ENCODE measurements around the gene POLA1.
"Not testable (repeated sequence)": the region's sequence is repeated elsewhere in the genome, so short reads cannot be mapped to it uniquely, and the experiment has no call there.

Gene POLA1

GRCh38 chrX:24693453-24694202 is at the start of gene POLA1:
Gene POLA1 (plus strand): TSS chrX:24693918. CDS start chrX:24693962, 44 bp downstream.
- no peak for TF ChIP-seq CTCF (IDR thresholded peaks at IDR 0.05; ENCODE audit: extremely low read depth, missing control alignments)
- DNase-seq (ENCODE audit: low spot score) = peak; percentile 83

- no peak for DNase-seq (ENCODE audit: low spot score)
- TF ChIP-seq CTCF (IDR thresholded peaks at IDR 0.05; ENCODE audit: extremely low read depth, missing control alignments) = no peak
These were observed 47.7 kb upstream of the POLA1 start for GRCh38 chrX:24646006-24646405.

GRCh38 chrX:24646745-24647182 is 47.0 kb upstream of the POLA1 start:
- DNase-seq (ENCODE audit: low spot score) = no peak
- TF ChIP-seq CTCF (IDR thresholded peaks at IDR 0.05; ENCODE audit: extremely low read depth, missing control alignments) = no peak

- DNase-seq (ENCODE audit: low spot score) = peak; percentile 7
- TF ChIP-seq CTCF (IDR thresholded peaks at IDR 0.05; ENCODE audit: extremely low read depth, missing control alignments) = no peak
These were observed 46.3 kb upstream of the POLA1 start, which contains the start of gene PCYT1B for GRCh38 chrX:24647257-24648058. Gene PCYT1B (minus strand): TSS chrX:24647347. CDS start chrX:24647105, 242 bp downstream.

GRCh38 chrX:24648495-24648894 is 45.2 kb upstream of the POLA1 start:
- no peak for DNase-seq (ENCODE audit: low spot score)
- TF ChIP-seq CTCF (IDR thresholded peaks at IDR 0.05; ENCODE audit: extremely low read depth, missing control alignments) = no peak

- DNase-seq (ENCODE audit: low spot score) = no peak
- TF ChIP-seq CTCF (IDR thresholded peaks at IDR 0.05; ENCODE audit: extremely low read depth, missing control alignments) = no peak
These were observed 41.9 kb upstream of the POLA1 start for GRCh38 chrX:24651783-24652182.

- DNase-seq (ENCODE audit: low spot score) = not testable (repeated sequence)
These were observed 38.0 kb upstream of the POLA1 start for GRCh38 chrX:24655679-24656078.

Measured in GM20000 (cell line).